SK-N-SH (cell line): Measurements from ENCODE around the gene UPF3A. TPM values are rescaled to one million over a fixed set of nuclear protein-coding genes. Genes with fewer than 3 reads are reported as not detected.
A peak's percentile ranks its signal among the peaks of the same experiment; 100 is the strongest.

Experiments used
- CTCF ChIA-PET: fragments of 300-600, 350-600 bp; formaldehyde crosslinking; extraction: SDS; loops from one replicate; lab custom pipeline; 2021; lab: Yijun Ruan, JAX
- POLR2A ChIA-PET: fragments of 350-600 bp; sonication (Branson Sonifier 250); formaldehyde crosslinking; extraction: SDS; loops from one replicate; lab custom pipeline; 2020; ENCODE audit warnings: antibody characterized with exemption, inconsistent platforms; lab: Yijun Ruan, JAX
- DNase-seq: peaks from one replicate; pipeline ENCODE4 v3.0.0; 2012
- H2AFZ ChIP-seq: fragments of 200-600 bp; sonication (generic); 2 replicates; pipeline ENCODE4 v1.8.1; 2016; ENCODE audit warnings: antibody characterized with exemption, mild to moderate bottlenecking, low read depth
- H3F3A ChIP-seq: fragments of 200-600 bp; sonication (generic); replicated peaks from 2 replicates; pipeline ENCODE3; 2016; ENCODE audit warnings: antibody characterized with exemption, mild to moderate bottlenecking; ENCODE audit not compliant: insufficient read depth
- H3K27ac ChIP-seq, 2 experiments: fragments of 200-500 bp in 1 of 2; fragments of 200-600 bp in 1 of 2; sonication (Bioruptor generic) in 1 of 2; sonication (generic), shearing (Covaris generic) in 1 of 2; 2 replicates each; pipeline versions ENCODE4 v1.5.1 to v1.6.1; 2014 to 2016; ENCODE audit warnings: low read depth in 2 of 2, inconsistent platforms in 1 of 2, low read length in 1 of 2, mild to moderate bottlenecking in 1 of 2, mixed read lengths in 1 of 2
- H3K27me3 ChIP-seq: fragments of 200-600 bp; sonication (generic), shearing (Covaris generic); 2 replicates; pipeline ENCODE4 v1.6.1; 2016; ENCODE audit warnings: mixed run types; ENCODE audit not compliant: insufficient read depth
- H3K36me3 ChIP-seq, 2 experiments: fragments of 200-500 bp in 1 of 2; fragments of 200-600 bp in 1 of 2; sonication (Bioruptor generic) in 1 of 2; sonication (generic) in 1 of 2; replicated peaks in 1 of 2; 2 replicates each; pipeline versions ENCODE3 to v1.5.1; 2014 to 2016; ENCODE audit warnings: low read length in 1 of 2, mild to moderate bottlenecking in 1 of 2; ENCODE audit not compliant: insufficient read depth in 2 of 2, control insufficient read depth in 1 of 2
- H3K4me1 ChIP-seq, 2 experiments: fragments of 200-500 bp in 1 of 2; fragments of 200-600 bp in 1 of 2; sonication (Bioruptor generic) in 1 of 2; sonication (generic), shearing (Covaris generic) in 1 of 2; 2 replicates each; pipeline versions ENCODE4 v1.5.1 to v1.6.1; 2014 to 2016; ENCODE audit warnings: low read depth in 1 of 2, low read length in 1 of 2, mixed run types in 1 of 2; ENCODE audit not compliant: insufficient read depth in 2 of 2, control insufficient read depth in 1 of 2
- H3K4me2 ChIP-seq: fragments of 200-600 bp; sonication (generic), shearing (Covaris generic); 2 replicates; pipeline ENCODE4 v1.6.1; 2017; ENCODE audit warnings: mixed run types
- H3K4me3 ChIP-seq, 2 experiments: fragments of 200-500 bp in 1 of 2; fragments of 200-600 bp in 1 of 2; sonication (Bioruptor generic) in 1 of 2; sonication (generic), shearing (Covaris generic) in 1 of 2; 2 replicates each; pipeline versions ENCODE4 v1.5.1 to v1.8.1; 2014 to 2016; ENCODE audit warnings: low read depth in 2 of 2, inconsistent platforms in 1 of 2, low read length in 1 of 2, mild to moderate bottlenecking in 1 of 2, mixed read lengths in 1 of 2, moderate library complexity in 1 of 2
- H3K79me2 ChIP-seq: fragments of 200-600 bp; sonication (generic); 2 replicates; pipeline ENCODE4 v1.8.1; 2017; ENCODE audit warnings: mild to moderate bottlenecking; ENCODE audit not compliant: insufficient read depth
- H3K9ac ChIP-seq: fragments of 200-600 bp; sonication (generic); 2 replicates; pipeline ENCODE4 v1.6.1; 2017; ENCODE audit warnings: mixed run types
- H3K9me2 ChIP-seq: fragments of 200-600 bp; sonication (generic); 2 replicates; pipeline ENCODE4 v1.6.1; 2017; ENCODE audit warnings: mixed run types
- H3K9me3 ChIP-seq: fragments of 200-600 bp; sonication (generic); 2 replicates; pipeline ENCODE4 v1.6.1; 2017; ENCODE audit warnings: mixed run types, mild to moderate bottlenecking, moderate library complexity
- H4K20me1 ChIP-seq: fragments of 200-600 bp; sonication (generic); 2 replicates; pipeline ENCODE4 v1.6.1; 2017; ENCODE audit warnings: mild to moderate bottlenecking, mixed run types; ENCODE audit not compliant: insufficient read depth
- CHD2 ChIP-seq: fragments of 150-350 bp; IDR thresholded peaks from 2 replicates; pipeline ENCODE4 v1.6.1; 2018; ENCODE audit warnings: low read length; ENCODE audit not compliant: partially characterized antibody
- ELF1 ChIP-seq: IDR thresholded peaks from 2 replicates; pipeline ENCODE4 v1.4.0; 2012
- FOXM1 ChIP-seq: IDR thresholded peaks from 2 replicates; pipeline ENCODE4 v1.4.0; 2012; ENCODE audit warnings: low read depth, mild to moderate bottlenecking
- GABPA ChIP-seq: IDR thresholded peaks from 2 replicates; pipeline ENCODE4 v1.4.0; 2012; ENCODE audit warnings: low read depth, mild to moderate bottlenecking
- IRF3 ChIP-seq: fragments of 150-350 bp; IDR thresholded peaks from 2 replicates; pipeline ENCODE4 v1.6.1; 2016; ENCODE audit warnings: mild to moderate bottlenecking, low read depth, low read length
- MEF2A ChIP-seq: IDR thresholded peaks from 2 replicates; pipeline ENCODE4 v1.4.0; 2012; ENCODE audit warnings: low read depth, borderline replicate concordance
- PBX3 ChIP-seq: IDR thresholded peaks from 2 replicates; pipeline ENCODE4; 2012
- REST ChIP-seq: IDR thresholded peaks from 2 replicates; pipeline ENCODE4 v1.6.1; 2012; ENCODE audit warnings: mild to moderate bottlenecking, low read depth, low read length, moderate library complexity
- SIN3A ChIP-seq: IDR thresholded peaks from 2 replicates; pipeline ENCODE4 v1.6.1; 2012; ENCODE audit warnings: low read depth, mild to moderate bottlenecking, low read length, moderate library complexity, borderline replicate concordance
- SMC3 ChIP-seq: IDR thresholded peaks from 2 replicates; pipeline ENCODE4 v1.6.1; 2012; ENCODE audit warnings: low read depth, low read length, improper control_type of control experiment
- USF1 ChIP-seq: IDR thresholded peaks from 2 replicates; pipeline ENCODE4 v1.4.0; 2012; ENCODE audit warnings: low read depth, borderline replicate concordance
- USF2 ChIP-seq: fragments of 150-350 bp; IDR thresholded peaks from 2 replicates; pipeline ENCODE4 v1.6.1; 2017; ENCODE audit warnings: antibody characterized with exemption, low read length, low read depth, borderline replicate concordance
- YY1 ChIP-seq: IDR thresholded peaks from 2 replicates; pipeline ENCODE4 v1.4.0; 2012; ENCODE audit warnings: low read depth, mild to moderate bottlenecking
- WGBS: methylation state at CpG from one replicate; pipeline ENCODE4 v1.1.6; 2017; ENCODE audit warnings: low lambda C conversion rate; 5-methylcytosine and 5-hydroxymethylcytosine counted together
- polyA plus RNA-seq, 3 experiments: library from polyadenylated mRNA; depleted of rRNA; stranded (reverse); fragments of >200 nt; gene quantifications; 2 replicates each; pipeline ENCODE4 v1.2.3, GENCODE V29; 2012
- TF ChIP-seq, protein P1 (sequence below): fragments of 200-600 bp; sonication (generic); IDR thresholded peaks from 2 replicates; pipeline ENCODE4 v1.6.1; 2017; ENCODE audit warnings: antibody characterized with exemption, mild to moderate bottlenecking, moderate library complexity
- TF ChIP-seq, protein P2 (sequence below): IDR thresholded peaks from 2 replicates; pipeline ENCODE4 v1.4.0; 2012; ENCODE audit warnings: low read depth, borderline replicate concordance

The UPF3A gene
- polyA plus RNA-seq, 1 of the 3 experiments (the other 2 are of a cell fraction), result 63.2 TPM

DNA sequence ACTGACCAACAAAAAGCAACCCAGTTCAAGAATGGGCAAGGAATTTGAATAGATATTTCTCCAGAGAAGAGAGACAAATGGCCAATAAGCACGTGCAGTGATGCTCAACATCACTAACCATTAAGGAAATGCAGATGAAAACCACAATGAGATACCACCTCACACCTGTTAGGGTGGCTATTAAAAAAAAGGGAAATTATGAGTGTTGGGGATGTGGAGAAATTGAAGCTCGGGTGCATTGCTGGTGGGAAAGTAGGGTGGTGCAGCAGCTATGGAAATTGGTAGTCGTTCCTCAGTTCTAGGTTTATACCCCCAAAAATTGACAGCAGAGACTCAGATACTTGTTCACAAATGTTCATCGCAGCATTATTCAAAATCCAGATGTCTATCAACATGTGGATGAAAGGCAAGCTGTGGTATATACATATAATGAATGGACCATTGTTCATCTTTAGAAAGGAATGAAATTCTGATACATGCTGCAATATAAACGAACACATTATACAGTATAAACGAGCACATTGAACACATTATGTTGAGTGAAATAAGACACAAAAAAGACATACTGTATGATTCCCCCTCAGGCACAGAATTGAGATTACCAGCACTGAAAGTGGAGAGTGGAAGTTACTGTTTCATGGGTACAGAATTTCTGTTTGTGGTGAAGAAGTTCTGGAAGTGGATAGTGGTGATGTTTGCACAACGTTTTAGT is 33.8 kb downstream of the UPF3A start (continued):
- TF ChIP-seq, protein P1, sequence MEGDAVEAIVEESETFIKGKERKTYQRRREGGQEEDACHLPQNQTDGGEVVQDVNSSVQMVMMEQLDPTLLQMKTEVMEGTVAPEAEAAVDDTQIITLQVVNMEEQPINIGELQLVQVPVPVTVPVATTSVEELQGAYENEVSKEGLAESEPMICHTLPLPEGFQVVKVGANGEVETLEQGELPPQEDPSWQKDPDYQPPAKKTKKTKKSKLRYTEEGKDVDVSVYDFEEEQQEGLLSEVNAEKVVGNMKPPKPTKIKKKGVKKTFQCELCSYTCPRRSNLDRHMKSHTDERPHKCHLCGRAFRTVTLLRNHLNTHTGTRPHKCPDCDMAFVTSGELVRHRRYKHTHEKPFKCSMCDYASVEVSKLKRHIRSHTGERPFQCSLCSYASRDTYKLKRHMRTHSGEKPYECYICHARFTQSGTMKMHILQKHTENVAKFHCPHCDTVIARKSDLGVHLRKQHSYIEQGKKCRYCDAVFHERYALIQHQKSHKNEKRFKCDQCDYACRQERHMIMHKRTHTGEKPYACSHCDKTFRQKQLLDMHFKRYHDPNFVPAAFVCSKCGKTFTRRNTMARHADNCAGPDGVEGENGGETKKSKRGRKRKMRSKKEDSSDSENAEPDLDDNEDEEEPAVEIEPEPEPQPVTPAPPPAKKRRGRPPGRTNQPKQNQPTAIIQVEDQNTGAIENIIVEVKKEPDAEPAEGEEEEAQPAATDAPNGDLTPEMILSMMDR, result no peak
- TF ChIP-seq SMC3 (no peak), YY1 (no peak), FOXM1 (no peak), ELF1 (no peak), USF1 (no peak)
- TF ChIP-seq, protein P2, sequence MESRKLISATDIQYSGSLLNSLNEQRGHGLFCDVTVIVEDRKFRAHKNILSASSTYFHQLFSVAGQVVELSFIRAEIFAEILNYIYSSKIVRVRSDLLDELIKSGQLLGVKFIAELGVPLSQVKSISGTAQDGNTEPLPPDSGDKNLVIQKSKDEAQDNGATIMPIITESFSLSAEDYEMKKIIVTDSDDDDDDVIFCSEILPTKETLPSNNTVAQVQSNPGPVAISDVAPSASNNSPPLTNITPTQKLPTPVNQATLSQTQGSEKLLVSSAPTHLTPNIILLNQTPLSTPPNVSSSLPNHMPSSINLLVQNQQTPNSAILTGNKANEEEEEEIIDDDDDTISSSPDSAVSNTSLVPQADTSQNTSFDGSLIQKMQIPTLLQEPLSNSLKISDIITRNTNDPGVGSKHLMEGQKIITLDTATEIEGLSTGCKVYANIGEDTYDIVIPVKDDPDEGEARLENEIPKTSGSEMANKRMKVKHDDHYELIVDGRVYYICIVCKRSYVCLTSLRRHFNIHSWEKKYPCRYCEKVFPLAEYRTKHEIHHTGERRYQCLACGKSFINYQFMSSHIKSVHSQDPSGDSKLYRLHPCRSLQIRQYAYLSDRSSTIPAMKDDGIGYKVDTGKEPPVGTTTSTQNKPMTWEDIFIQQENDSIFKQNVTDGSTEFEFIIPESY, result no peak

- TF ChIP-seq GABPA, result no peak
- no peak for TF ChIP-seq REST
- TF ChIP-seq MEF2A, result no peak
- TF ChIP-seq IRF3, result no peak
- TF ChIP-seq SIN3A, result no peak
- TF ChIP-seq USF2, result no peak
- TF ChIP-seq PBX3, result no peak
- no peak for TF ChIP-seq CHD2
- TF ChIP-seq ELF1, result no peak
- H3K27ac ChIP-seq, result no peak overlapping the region
- peaks cover 24 to 35% of the 10 kb centered on the region in 2 experiments for H3K36me3 ChIP-seq
- CTCF ChIA-PET, result interaction anchor here (1.0 to 2.5 kb wide), 3 partner anchors 8 to 22 kb away, joined by 3 to 9 read pairs (median 3); no protein-coding TSS in a partner anchor
- no peak overlapping the region for H2AFZ ChIP-seq
- no peaks in the 10 kb centered on the region for H3K27me3 ChIP-seq
- 55% methylated on average over 1 of the region's 1 CpG for WGBS
- POLR2A ChIA-PET, result no interaction called here
- H3K9me2 ChIP-seq, result no peaks in the 10 kb centered on the region
- no peak for DNase-seq
- peaks cover 88% of the 10 kb centered on the region for H3K79me2 ChIP-seq
- no peak overlapping the region for H3K9ac ChIP-seq
- peaks cover 52% of the 10 kb centered on the region for H4K20me1 ChIP-seq
- H3K4me2 ChIP-seq, result 0 out of 2 replicates have a peak overlapping the region, but pooled peaks have one; percentile 21
- peaks cover 13% of the 10 kb centered on the region for H3F3A ChIP-seq
- H3K4me3 ChIP-seq, result no peak overlapping the region
- H3K4me1 ChIP-seq, result peaks cover 6 to 17% of the 10 kb centered on the region in 2 experiments; a peak in 3 of 4 replicates
- no peaks in the 10 kb centered on the region for H3K9me3 ChIP-seq
Observed at GRCh38 chr13:114318624-114319023, 37.2 kb downstream of the UPF3A start.
